A549 (cell line): ENCODE data around the gene TWIST2. TPM values are rescaled to one million over a fixed set of nuclear protein-coding genes. Genes with fewer than 3 reads are reported as not detected.

Experiments used
- ATAC-seq, 2 experiments: fragments of 200-7000 bp in 1 of 2; fragments of >200 bp in 1 of 2; cut with Nextera tagmentation in 1 of 2; cut with Tn5 transposase in 1 of 2; 3 replicates each; pipeline versions ENCODE4 v1.8.0 to v1.9.1; 2018 to 2020; ENCODE audit warnings: mild to moderate bottlenecking in 1 of 2, moderate library complexity in 1 of 2
- CTCF ChIA-PET: fragments of 300-600 bp; sonication (Branson Sonifier 250); formaldehyde crosslinking; extraction: SDS; loops from one replicate; lab custom pipeline; 2021; ENCODE audit warnings: antibody characterized with exemption, inconsistent platforms; lab: Yijun Ruan, JAX
- POLR2A ChIA-PET: fragments of 350-600 bp; formaldehyde crosslinking; extraction: SDS; loops from one replicate; lab custom pipeline; 2021; ENCODE audit warnings: antibody characterized with exemption, inconsistent platforms; lab: Yijun Ruan, JAX
- DNase-seq, 2 experiments: peaks; one replicate each; pipeline versions ENCODE4 v3.0.0 to v3.0.0-alpha.2; 2011 to 2016; ENCODE audit warnings: low read depth in 1 of 2, low spot score in 1 of 2
- FAIRE-seq: peaks from 2 replicates; lab custom pipeline; 2011; peaks lifted over from hg19 to GRCh38; lab: Jason Lieb, UNC
- H3K27ac ChIP-seq, 2 experiments: fragments of >200 bp; sonication (Bioruptor Twin); formaldehyde crosslinking; 3 replicates each; pipeline ENCODE4 v1.5.1; 2016 to 2017
- H3K4me1 ChIP-seq: fragments of >200 bp; sonication (Bioruptor Twin); formaldehyde crosslinking; 3 replicates; pipeline ENCODE4 v1.6.1; 2016
- H3K4me2 ChIP-seq: fragments of >200 bp; sonication (Bioruptor Twin); formaldehyde crosslinking; 3 replicates; pipeline ENCODE4 v1.6.1; 2016
- H3K4me3 ChIP-seq: fragments of >200 bp; sonication (Bioruptor Twin); formaldehyde crosslinking; 3 replicates; pipeline ENCODE4 v1.5.1; 2016
- H3K9me3 ChIP-seq: fragments of >200 bp; sonication (Bioruptor Twin); formaldehyde crosslinking; 3 replicates; pipeline ENCODE4 v1.6.1; 2016
- ATOH8 ChIP-seq: fragments of 250-450 bp; sonication (Bioruptor Pico); IDR thresholded peaks from 2 replicates; pipeline ENCODE4 v1.5.0; 2020; ENCODE audit warnings: low read depth, mild to moderate bottlenecking, moderate library complexity
- CBX2 ChIP-seq: fragments of 200-600 bp; sonication (generic); IDR thresholded peaks from 2 replicates; pipeline ENCODE4 v1.6.1; 2016; ENCODE audit warnings: low read depth, mild to moderate bottlenecking, borderline replicate concordance
- CBX8 ChIP-seq: fragments of 200-600 bp; sonication (generic); IDR thresholded peaks from 2 replicates; pipeline ENCODE4 v1.6.1; 2016
- CTCF ChIP-seq: fragments of >200 bp; sonication (Bioruptor Twin); formaldehyde crosslinking; IDR thresholded peaks from 3 replicates; pipeline ENCODE4 v1.5.1; 2016
- EP300 ChIP-seq, 2 experiments: fragments of >200 bp; sonication (Bioruptor Twin); formaldehyde crosslinking; IDR thresholded peaks; 2 replicates in 1 of 2; 3 replicates in 1 of 2; pipeline ENCODE4 v1.6.1; 2016 to 2017
- HES2 ChIP-seq: fragments of >200 bp; sonication (Bioruptor Twin); formaldehyde crosslinking; IDR thresholded peaks from 2 replicates; pipeline ENCODE4 v1.6.1; 2016
- HOXB13 ChIP-seq: fragments of 250-450 bp; sonication (Bioruptor Pico); IDR thresholded peaks from 2 replicates; pipeline ENCODE4 v1.5.0; 2020; ENCODE audit warnings: low read depth, mild to moderate bottlenecking, moderate library complexity
- NPAS2 ChIP-seq: fragments of 250-450 bp; sonication (Bioruptor Pico); IDR thresholded peaks from 2 replicates; pipeline ENCODE4 v1.8.0; 2022; ENCODE audit warnings: mild to moderate bottlenecking, moderate library complexity, borderline replicate concordance
- POLR2AphosphoS2 ChIP-seq: conservative IDR thresholded peaks from 2 replicates; pipeline ENCODE4 v1.6.1; 2012; ENCODE audit warnings: low read length, improper control_type of control experiment, inconsistent platforms
- RAD21 ChIP-seq, 2 experiments: fragments of >200 bp in 1 of 2; sonication (Bioruptor Twin) in 1 of 2; formaldehyde crosslinking in 1 of 2; IDR thresholded peaks in 1 of 2; conservative IDR thresholded peaks in 1 of 2; 2 replicates in 1 of 2; 3 replicates in 1 of 2; pipeline ENCODE4 v1.6.1; 2012 to 2018; ENCODE audit warnings: inconsistent platforms in 1 of 2
- RCOR1 ChIP-seq: fragments of 150-350 bp; IDR thresholded peaks from 2 replicates; pipeline ENCODE4 v1.6.1; 2014; ENCODE audit warnings: antibody characterized with exemption, low read length, low read depth
- REST ChIP-seq: fragments of 200-600 bp; sonication (generic); IDR thresholded peaks from 2 replicates; pipeline ENCODE4 v1.6.1; 2016; ENCODE audit warnings: antibody characterized with exemption, mild to moderate bottlenecking, moderate library complexity
- RFX5 ChIP-seq: fragments of 450-650 bp; IDR thresholded peaks from 2 replicates; pipeline ENCODE4 v1.7.1; 2014; ENCODE audit warnings: antibody characterized with exemption, mild to moderate bottlenecking, moderate library complexity
- RNF2 ChIP-seq: fragments of 200-600 bp; sonication (generic); IDR thresholded peaks from 2 replicates; pipeline ENCODE4 v1.6.1; 2016; ENCODE audit warnings: low read depth, mild to moderate bottlenecking, antibody characterized with exemption, moderate library complexity, borderline replicate concordance
- ZC3H11A ChIP-seq: fragments of 450-650 bp; IDR thresholded peaks from 2 replicates; pipeline ENCODE4 v1.6.1; 2014; ENCODE audit warnings: antibody characterized with exemption, mild to moderate bottlenecking
- WGBS: methylation state at CpG from one replicate; pipeline ENCODE4 v1.1.6; 2017; ENCODE audit errors: missing lambda C conversion rate; 5-methylcytosine and 5-hydroxymethylcytosine counted together
- polyA plus RNA-seq, 4 experiments: library from polyadenylated mRNA; depleted of rRNA in 3 of 4; stranded (reverse); fragments of >200 nt; fragmentation: RNase III in 1 of 4; extraction: RNeasy Plus Mini Kit Qiagen cat#74134 plus additional on column Dnase treatment in 1 of 4; gene quantifications; 2 replicates in 3 of 4; 3 replicates in 1 of 4; pipeline ENCODE4 v1.2.3, GENCODE V29; 2011 to 2017

The TWIST2 gene
- polyA plus RNA-seq, 2 of the 4 experiments (the other 2 are of a cell fraction), result 7.1 to 8.2 TPM

- FAIRE-seq, result no peak
- DNase-seq, result no peak
- no peak for TF ChIP-seq CBX2
- TF ChIP-seq POLR2AphosphoS2, result no peak
- TF ChIP-seq REST, result no peak
- no peak for TF ChIP-seq HOXB13 (CRISPR knock-in tag)
- no peak for TF ChIP-seq RAD21 (conservative IDR thresholded peaks at IDR 0.05 in 1 of 2, IDR thresholded peaks at IDR 0.05 in 1 of 2)
- no peak for TF ChIP-seq HES2
- TF ChIP-seq NPAS2 (CRISPR knock-in tag), result no peak
- TF ChIP-seq RFX5, result no peak
- no peak for TF ChIP-seq RNF2
- TF ChIP-seq RCOR1, result no peak
- Histone ChIP-seq H3K4me2 (no peak overlapping the region), H3K4me3 (no peak overlapping the region), H3K9me3 (no peaks in the 10 kb centered on the region), H3K27ac (no peak overlapping the region), H3K4me1 (no peaks in the 10 kb centered on the region; the same call in 2 of the 3 replicates)
- CTCF ChIA-PET, result interaction anchor here (0.8 to 1.5 kb wide), 4 partner anchors 9 to 90 kb away, joined by 3 to 4 read pairs (median 3); no protein-coding TSS in a partner anchor
- no peak for ATAC-seq
- POLR2A ChIA-PET, result no interaction called here
- 93% methylated on average over 3 of the region's 3 CpGs for WGBS
Observed at GRCh38 chr2:238875101-238875470, 27.2 kb downstream of the TWIST2 start.

- 0 out of 6 replicates have a peak overlapping the region, but pooled peaks of 1 of the 2 experiments have one; percentile 25 for H3K27ac ChIP-seq
- DNase-seq (no peak), FAIRE-seq (no peak), ATAC-seq (no peak)
- 79% methylated on average over 17 of the region's 17 CpGs for WGBS
- H3K4me2 ChIP-seq, result no peak overlapping the region
- no peak for TF ChIP-seq CBX8
- no peak overlapping the region for H3K4me3 ChIP-seq
- ChIA-PET POLR2A (no interaction called here), CTCF (interaction anchor here (0.8 to 1.5 kb wide), 4 partner anchors 9 to 90 kb away, joined by 3 to 4 read pairs (median 3); no protein-coding TSS in a partner anchor)
- no peaks in the 10 kb centered on the region for H3K4me1 ChIP-seq
- H3K9me3 ChIP-seq, result no peaks in the 10 kb centered on the region
Observed at GRCh38 chr2:238875471-238876231, 27.8 kb downstream of the TWIST2 start.

GRCh38 chr2:238876232-238876630 lies 28.3 kb downstream of the TWIST2 start:
- DNase-seq (no peak), FAIRE-seq (no peak), ATAC-seq (no peak)
- Histone ChIP-seq H3K4me2 (no peak overlapping the region), H3K27ac (no peak overlapping the region), H3K9me3 (no peaks in the 10 kb centered on the region), H3K4me1 (no peaks in the 10 kb centered on the region), H3K4me3 (no peak overlapping the region)
- TF ChIP-seq RFX5 (no peak), ZC3H11A (no peak), HES2 (no peak), EP300 (IDR thresholded peaks at IDR 0.05) (no peak), HOXB13 (CRISPR knock-in tag) (no peak), RCOR1 (no peak), RAD21 (conservative IDR thresholded peaks at IDR 0.05 in 1 of 2, IDR thresholded peaks at IDR 0.05 in 1 of 2) (no peak), NPAS2 (CRISPR knock-in tag) (no peak), CTCF (no peak), ATOH8 (CRISPR knock-in tag) (no peak)
- ChIA-PET CTCF (interaction anchor here (1.5 kb wide), 1 partner anchor 8 kb away, joined by 3 read pairs; no protein-coding TSS in a partner anchor), POLR2A (no interaction called here)
- 86% methylated on average over 3 of the region's 3 CpGs for WGBS
